IPS-15b (cell line): ENCODE data around the gene SORCS1.

Source experiments
- H3K27me3 ChIP-seq: one replicate; pipeline ENCODE4 v1.6.1; 2013; ENCODE audit warnings: low read length; ENCODE audit not compliant: control insufficient read depth, insufficient read depth
- H3K36me3 ChIP-seq: one replicate; pipeline ENCODE4 v1.6.1; 2013; ENCODE audit warnings: low read length; ENCODE audit not compliant: control insufficient read depth, insufficient read depth
- H3K4me1 ChIP-seq: one replicate; pipeline ENCODE4 v1.6.1; 2013; ENCODE audit warnings: mild to moderate bottlenecking, low read length; ENCODE audit not compliant: control insufficient read depth, insufficient read depth
- H3K4me3 ChIP-seq: one replicate; pipeline ENCODE4 v1.5.1; 2013; ENCODE audit warnings: low read depth, low read length
- H3K9ac ChIP-seq: one replicate; pipeline ENCODE4 v1.6.1; 2013; ENCODE audit warnings: low read depth, mild to moderate bottlenecking, low read length
- H3K9me3 ChIP-seq: one replicate; pipeline ENCODE4 v1.6.1; 2013; ENCODE audit warnings: mild to moderate bottlenecking, low read length; ENCODE audit not compliant: control insufficient read depth, insufficient read depth

The SORCS1 gene

DNA sequence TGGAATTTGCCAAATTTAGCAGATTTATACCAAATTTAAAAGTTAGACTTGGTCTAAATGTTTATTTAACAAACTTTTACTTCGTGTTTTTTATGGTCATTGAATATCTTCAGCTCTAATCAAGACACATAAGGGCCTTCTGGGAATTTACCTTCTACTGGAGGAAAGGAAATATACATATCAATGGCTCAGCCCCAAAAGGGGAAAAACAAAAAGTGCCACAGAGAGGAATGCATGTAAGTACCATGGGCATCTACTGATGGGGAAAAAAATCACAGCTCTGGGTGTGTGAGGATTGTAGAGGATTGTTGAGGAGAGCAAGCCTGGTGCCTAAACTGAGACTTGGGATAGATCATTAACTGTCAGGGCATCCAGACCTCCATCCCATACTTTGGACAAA is 260.3 kb downstream of the SORCS1 start:
- peaks cover 3% of the 10 kb centered on the region for H3K4me1 ChIP-seq
- H3K27me3 ChIP-seq: no peaks in the 10 kb centered on the region
- no peaks in the 10 kb centered on the region for H3K36me3 ChIP-seq
- H3K4me3 ChIP-seq: no peak overlapping the region
- no peak overlapping the region for H3K9ac ChIP-seq
- H3K9me3 ChIP-seq: no peaks in the 10 kb centered on the region

GRCh38 chr10:106903180-106903579 is 261.3 kb downstream of the SORCS1 start:
- Histone ChIP-seq H3K4me1 (peaks cover 3% of the 10 kb centered on the region), H3K4me3 (no peak overlapping the region), H3K9ac (no peak overlapping the region), H3K27me3 (no peaks in the 10 kb centered on the region), H3K9me3 (no peaks in the 10 kb centered on the region), H3K36me3 (no peaks in the 10 kb centered on the region)

GRCh38 chr10:106900016-106900652 is 264.4 kb downstream of the SORCS1 start:
- Histone ChIP-seq H3K9ac (no peak overlapping the region), H3K4me1 (peaks cover 3% of the 10 kb centered on the region), H3K36me3 (no peaks in the 10 kb centered on the region), H3K9me3 (no peaks in the 10 kb centered on the region), H3K27me3 (no peaks in the 10 kb centered on the region), H3K4me3 (no peak overlapping the region)

DNA sequence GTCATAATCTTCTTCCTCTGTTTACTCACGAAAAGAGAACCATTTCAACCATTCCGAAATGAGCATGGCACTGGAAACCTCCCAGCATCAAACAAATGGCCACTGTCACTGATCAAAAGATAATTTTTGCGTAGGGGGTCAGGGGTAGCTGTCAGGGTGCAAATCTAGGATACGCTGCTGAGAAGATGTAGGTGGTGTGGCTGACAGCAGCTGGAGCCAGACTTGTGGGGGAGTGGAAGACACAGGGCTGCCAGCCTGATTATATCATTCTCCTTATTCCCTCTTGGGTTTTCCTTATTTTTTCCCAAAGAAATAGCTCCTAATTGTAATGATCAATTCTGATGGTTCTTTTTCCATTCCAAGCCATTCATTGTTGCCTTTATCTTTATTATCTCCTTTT is 266.1 kb downstream of the SORCS1 start:
- Histone ChIP-seq H3K9me3 (no peaks in the 10 kb centered on the region), H3K4me1 (no peaks in the 10 kb centered on the region), H3K36me3 (no peaks in the 10 kb centered on the region), H3K27me3 (no peaks in the 10 kb centered on the region), H3K4me3 (no peak overlapping the region), H3K9ac (no peak overlapping the region)

DNA sequence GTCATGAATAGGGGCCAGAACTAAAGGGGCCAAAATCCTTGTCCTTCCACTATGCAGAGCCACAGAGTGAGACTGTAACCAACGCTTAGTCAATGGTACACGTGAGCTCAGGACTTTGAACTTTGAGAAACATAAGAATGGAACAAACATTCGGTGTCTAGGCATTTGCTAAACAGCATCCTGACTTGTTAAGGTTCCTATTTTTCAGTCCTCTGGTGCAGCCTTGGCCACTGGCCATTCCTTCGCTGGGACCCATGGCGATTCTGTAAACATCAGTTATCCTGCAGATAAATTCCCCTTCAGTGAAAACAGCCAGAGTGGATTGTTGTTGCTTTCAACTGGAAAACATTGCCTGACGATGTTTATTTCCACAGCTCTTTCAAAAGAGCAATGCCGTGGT is 266.8 kb downstream of the SORCS1 start:
- no peaks in the 10 kb centered on the region for H3K9me3 ChIP-seq
- no peak overlapping the region for H3K4me3 ChIP-seq
- H3K27me3 ChIP-seq: no peaks in the 10 kb centered on the region
- H3K4me1 ChIP-seq: no peaks in the 10 kb centered on the region
- H3K36me3 ChIP-seq: no peaks in the 10 kb centered on the region
- H3K9ac ChIP-seq: no peak overlapping the region

DNA sequence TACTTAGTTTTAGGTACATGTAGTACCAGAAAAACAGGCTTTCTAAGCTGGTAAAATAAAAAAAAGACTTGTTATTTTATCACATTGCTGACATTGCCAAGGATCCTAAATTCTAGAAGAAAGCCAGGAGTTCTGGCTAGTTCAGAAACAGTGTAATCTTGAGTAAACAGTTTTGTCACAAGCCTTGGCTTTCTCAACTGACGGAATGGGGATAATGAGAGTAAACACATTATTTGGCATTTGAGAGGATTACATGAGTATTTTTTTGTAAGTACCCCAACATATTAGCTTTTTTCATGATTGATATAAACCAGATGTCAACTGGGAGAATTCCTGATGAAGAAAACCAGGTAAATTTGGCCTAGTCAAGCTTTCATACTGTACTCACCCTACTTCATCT is 269.8 kb downstream of the SORCS1 start:
- Histone ChIP-seq H3K27me3 (no peaks in the 10 kb centered on the region), H3K4me1 (peaks cover 3% of the 10 kb centered on the region), H3K9ac (no peak overlapping the region), H3K4me3 (no peak overlapping the region), H3K36me3 (no peaks in the 10 kb centered on the region), H3K9me3 (no peaks in the 10 kb centered on the region)

DNA sequence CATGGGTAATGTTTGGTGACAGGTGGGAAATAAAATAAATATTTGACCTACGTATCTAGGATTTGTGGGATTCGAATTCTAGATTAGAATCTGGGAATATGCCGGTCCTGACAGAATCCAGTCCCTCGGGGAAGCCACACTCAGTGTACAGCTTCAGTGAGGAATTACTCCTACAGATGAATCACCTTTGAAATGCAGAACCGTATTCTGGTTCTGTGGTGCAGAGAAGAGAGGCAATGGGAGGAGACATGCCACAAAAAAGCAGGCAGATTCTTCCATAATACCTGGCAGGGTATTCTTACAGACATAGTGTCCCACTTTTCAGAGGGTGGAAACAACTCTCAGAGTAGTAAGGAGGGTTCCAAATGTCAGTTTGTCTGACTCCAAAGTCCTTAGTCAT is 286.9 kb downstream of the SORCS1 start:
- H3K9me3 ChIP-seq: no peaks in the 10 kb centered on the region
- H3K4me3 ChIP-seq: no peak overlapping the region
- H3K9ac ChIP-seq: no peak overlapping the region
- H3K4me1 ChIP-seq: no peaks in the 10 kb centered on the region
- H3K27me3 ChIP-seq: no peaks in the 10 kb centered on the region
- H3K36me3 ChIP-seq: no peaks in the 10 kb centered on the region

- Histone ChIP-seq H3K36me3 (no peaks in the 10 kb centered on the region), H3K4me1 (no peaks in the 10 kb centered on the region), H3K4me3 (no peak overlapping the region), H3K9me3 (no peaks in the 10 kb centered on the region), H3K27me3 (no peaks in the 10 kb centered on the region), H3K9ac (no peak overlapping the region)
Measured at GRCh38 chr10:106874604-106874889, 290.0 kb downstream of the SORCS1 start.

DNA sequence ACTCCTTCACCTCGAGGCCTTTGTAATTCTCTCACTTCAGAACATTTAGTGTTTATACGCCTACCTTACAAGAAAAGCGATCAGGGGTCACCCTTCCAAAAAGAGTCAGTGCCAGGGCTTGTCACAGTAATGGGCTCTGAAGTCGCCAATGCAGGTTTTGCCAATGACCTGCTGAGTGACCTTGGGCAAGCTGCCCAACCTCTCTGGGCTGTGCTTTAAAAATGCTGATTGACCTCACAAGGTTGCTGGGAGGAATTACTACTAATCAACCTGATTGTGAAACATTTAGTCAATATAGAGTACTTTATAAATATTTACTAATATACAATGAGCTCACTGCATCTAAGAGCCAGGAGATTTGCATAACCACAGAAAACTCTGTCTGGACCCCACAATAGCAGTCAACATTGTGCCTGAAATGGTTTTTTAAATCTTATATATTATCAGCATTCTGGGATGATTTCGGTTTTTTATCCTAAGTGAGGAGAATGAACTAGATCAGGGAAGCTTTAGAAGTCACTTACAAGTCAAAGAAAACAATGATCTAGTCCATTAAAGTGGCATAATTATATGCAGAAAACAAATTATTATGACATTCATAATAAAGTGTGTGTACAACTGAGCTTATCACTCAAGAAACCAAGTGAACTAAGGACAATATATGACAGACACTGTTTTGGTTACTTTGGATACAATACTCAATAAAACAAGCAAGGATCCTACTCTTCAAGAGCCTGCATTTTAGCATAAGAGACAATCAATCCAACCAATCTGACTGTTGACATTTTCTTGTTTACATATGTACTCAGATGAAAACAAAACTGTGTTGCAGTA is 290.5 kb downstream of the SORCS1 start:
- Histone ChIP-seq H3K36me3 (no peaks in the 10 kb centered on the region), H3K9me3 (no peaks in the 10 kb centered on the region), H3K4me3 (no peak overlapping the region)

DNA sequence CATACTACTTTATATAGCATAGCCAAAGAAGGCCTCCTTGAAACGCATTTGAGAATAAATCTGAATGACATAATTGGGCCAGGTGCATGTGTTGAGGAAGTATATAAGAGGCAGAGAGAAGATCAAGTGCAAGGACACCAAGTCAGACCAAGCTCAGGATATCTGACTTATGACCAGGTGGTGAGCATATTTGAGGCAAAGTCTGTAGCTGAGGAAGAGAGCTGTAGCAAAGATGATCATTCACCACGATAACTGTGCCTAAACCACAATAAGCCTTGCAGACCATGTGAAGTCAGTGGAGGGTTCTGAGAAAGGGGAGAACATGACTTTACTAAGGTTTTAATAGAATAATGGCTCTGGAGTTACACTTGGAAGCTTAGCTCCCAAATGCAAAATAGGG is 292.3 kb downstream of the SORCS1 start:
- H3K9me3 ChIP-seq: no peaks in the 10 kb centered on the region
- no peak overlapping the region for H3K9ac ChIP-seq
- no peak overlapping the region for H3K4me3 ChIP-seq
- no peaks in the 10 kb centered on the region for H3K4me1 ChIP-seq
- no peaks in the 10 kb centered on the region for H3K27me3 ChIP-seq
- H3K36me3 ChIP-seq: no peaks in the 10 kb centered on the region

More for the DNA sequence above, 290.5 kb downstream of the SORCS1 start:
- no peak overlapping the region for H3K9ac ChIP-seq
- H3K4me1 ChIP-seq: no peaks in the 10 kb centered on the region
- H3K27me3 ChIP-seq: no peaks in the 10 kb centered on the region

GRCh38 chr10:106866244-106866845 is 298.2 kb downstream of the SORCS1 start:
- no peaks in the 10 kb centered on the region for H3K9me3 ChIP-seq
- no peaks in the 10 kb centered on the region for H3K4me1 ChIP-seq
- H3K36me3 ChIP-seq: no peaks in the 10 kb centered on the region
- no peak overlapping the region for H3K4me3 ChIP-seq
- H3K27me3 ChIP-seq: no peaks in the 10 kb centered on the region
- H3K9ac ChIP-seq: no peak overlapping the region

DNA sequence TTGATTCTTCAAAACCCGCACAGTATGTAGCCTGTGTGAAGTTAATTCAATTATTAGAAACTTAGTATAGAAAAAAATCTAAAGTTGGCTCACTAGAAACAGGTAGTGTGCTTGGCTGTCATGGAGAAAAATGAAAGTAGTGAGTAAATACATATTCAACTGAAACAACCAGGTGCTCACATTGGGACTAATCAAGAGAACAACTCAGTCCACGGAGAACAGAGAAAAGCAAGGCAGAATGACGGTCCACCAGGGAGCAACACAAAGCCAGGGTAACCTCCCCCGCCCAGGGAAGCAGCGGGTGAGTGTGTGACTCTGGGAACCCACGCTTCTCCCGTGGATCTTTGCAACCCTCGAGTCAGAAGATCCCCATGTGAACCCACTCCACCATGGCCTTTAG is 300.5 kb downstream of the SORCS1 start:
- Histone ChIP-seq H3K9ac (no peak overlapping the region), H3K9me3 (no peaks in the 10 kb centered on the region), H3K36me3 (no peaks in the 10 kb centered on the region), H3K4me1 (no peaks in the 10 kb centered on the region), H3K27me3 (no peaks in the 10 kb centered on the region), H3K4me3 (no peak overlapping the region)
